Esophagus muscularis mucosa (tissue), 4 donors: ENCODE measurements around the gene PLEKHA7. TPM values are rescaled to one million over a fixed set of nuclear protein-coding genes. Genes with fewer than 3 reads are reported as not detected.

Source experiments
- DNase-seq: peaks from one replicate; pipeline ENCODE4 v3.0.0-alpha.2; 2017; ENCODE audit errors: extremely low spot score
- H3K27ac ChIP-seq, 4 donors: fragments of 200-600 bp; sonication (generic); replicated peaks in 1 of 4; 1 replicate in 3 of 4; 2 replicates in 1 of 4; pipeline ENCODE4 v1.5.1; 2016 to 2019; ENCODE audit warnings: mild to moderate bottlenecking in 1 of 4
- H3K27me3 ChIP-seq, 4 donors: fragments of 200-600 bp; sonication (generic); one replicate each; pipeline versions ENCODE4 v1.5.1 to v1.6.0; 2016 to 2019
- H3K36me3 ChIP-seq, 4 donors: fragments of 200-600 bp; sonication (generic); one replicate each; pipeline ENCODE4 v1.5.1; 2016 to 2019
- H3K4me1 ChIP-seq, 4 donors: fragments of 200-600 bp; sonication (generic); one replicate each; pipeline ENCODE4 v1.5.1; 2016 to 2019
- H3K4me3 ChIP-seq, 4 donors: fragments of 200-600 bp; sonication (generic); 1 replicate in 2 of 4; 2 replicates in 2 of 4; pipeline ENCODE4 v1.5.1; 2016 to 2019; ENCODE audit warnings: mild to moderate bottlenecking in 4 of 4, moderate library complexity in 1 of 4
- H3K9me3 ChIP-seq, 4 donors: fragments of 200-600 bp; sonication (generic); 1 replicate in 3 of 4; 2 replicates in 1 of 4; pipeline ENCODE4 v1.5.1; 2016 to 2019
- EP300 ChIP-seq: sonication (generic); formaldehyde crosslinking; IDR thresholded peaks from one replicate; pipeline ENCODE4 v1.6.1; 2017; ENCODE audit warnings: antibody characterized with exemption
- POLR2A ChIP-seq: fragments of 450-650 bp; IDR thresholded peaks from one replicate; pipeline ENCODE4 v1.6.1; 2017; ENCODE audit warnings: antibody characterized with exemption, moderate library complexity, mild to moderate bottlenecking, low read depth
- POLR2AphosphoS5 ChIP-seq, 2 donors: sonication (generic); formaldehyde crosslinking; IDR thresholded peaks; one replicate each; pipeline ENCODE4 v1.6.1; 2017; ENCODE audit warnings: antibody characterized with exemption in 2 of 2
- WGBS: methylation state at CpG from one replicate; pipeline ENCODE4 v1.1.5; 2018; 5-methylcytosine and 5-hydroxymethylcytosine counted together
- intact Hi-C: fragments of 100-400 bp; cut with DNase I; formaldehyde crosslinking; loops from one replicate; pipeline ENCODE4 v1.15.1; 2023
- total RNA-seq, 4 donors: library from RNA; depleted of rRNA; stranded (reverse); fragments of >200 nt; gene quantifications; one replicate each; pipeline versions ENCODE4 v1.1.0 to v1.2.1, GENCODE V29; 2016
- TF ChIP-seq, protein P1 (sequence below), 3 experiments: fragments of 200-600 bp in 2 of 3; fragments of 450-650 bp in 1 of 3; sonication (generic) in 2 of 3; IDR thresholded peaks; one replicate each; pipeline ENCODE4 v1.5.1; 2017 to 2019; ENCODE audit warnings: antibody characterized with exemption in 3 of 3, mild to moderate bottlenecking in 2 of 3, moderate library complexity in 1 of 3

Gene PLEKHA7
- total RNA-seq, 4 donors from 2014 or later, result 5.8 to 9.1 (median 7.7) TPM

DNA sequence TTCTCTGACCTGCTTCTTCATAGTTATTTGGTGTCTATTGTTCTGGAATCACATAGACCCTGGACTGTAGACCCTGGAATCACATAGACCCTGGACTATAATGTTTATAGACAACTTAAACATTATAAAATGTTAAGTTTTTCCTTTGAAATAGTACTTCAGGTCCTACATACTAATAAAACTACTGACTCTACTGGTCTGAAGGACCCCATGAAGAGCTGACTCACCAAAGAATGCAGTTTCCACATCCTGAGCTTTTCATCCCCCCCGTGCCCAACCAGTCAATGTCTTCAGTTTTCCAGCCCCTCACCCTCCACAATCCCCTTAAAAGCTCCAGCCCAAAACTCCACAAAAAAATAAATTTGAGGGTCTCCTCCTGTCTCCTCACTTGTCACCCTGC lies 6.6 kb upstream of the PLEKHA7 start:
- H3K27me3 ChIP-seq, result no peaks in the 10 kb centered on the region
- H3K4me1 ChIP-seq, result no peaks in the 10 kb centered on the region
- H3K9me3 ChIP-seq, result no peaks in the 10 kb centered on the region
- no peak overlapping the region for H3K27ac ChIP-seq
- no peak for DNase-seq
- peaks cover 0 to 4% (median 0%) of the 10 kb centered on the region in 4 donors for H3K36me3 ChIP-seq
- no peak overlapping the region for H3K4me3 ChIP-seq
- 76% methylated on average over 1 of the region's 1 CpG for WGBS
- TF ChIP-seq, protein P1, sequence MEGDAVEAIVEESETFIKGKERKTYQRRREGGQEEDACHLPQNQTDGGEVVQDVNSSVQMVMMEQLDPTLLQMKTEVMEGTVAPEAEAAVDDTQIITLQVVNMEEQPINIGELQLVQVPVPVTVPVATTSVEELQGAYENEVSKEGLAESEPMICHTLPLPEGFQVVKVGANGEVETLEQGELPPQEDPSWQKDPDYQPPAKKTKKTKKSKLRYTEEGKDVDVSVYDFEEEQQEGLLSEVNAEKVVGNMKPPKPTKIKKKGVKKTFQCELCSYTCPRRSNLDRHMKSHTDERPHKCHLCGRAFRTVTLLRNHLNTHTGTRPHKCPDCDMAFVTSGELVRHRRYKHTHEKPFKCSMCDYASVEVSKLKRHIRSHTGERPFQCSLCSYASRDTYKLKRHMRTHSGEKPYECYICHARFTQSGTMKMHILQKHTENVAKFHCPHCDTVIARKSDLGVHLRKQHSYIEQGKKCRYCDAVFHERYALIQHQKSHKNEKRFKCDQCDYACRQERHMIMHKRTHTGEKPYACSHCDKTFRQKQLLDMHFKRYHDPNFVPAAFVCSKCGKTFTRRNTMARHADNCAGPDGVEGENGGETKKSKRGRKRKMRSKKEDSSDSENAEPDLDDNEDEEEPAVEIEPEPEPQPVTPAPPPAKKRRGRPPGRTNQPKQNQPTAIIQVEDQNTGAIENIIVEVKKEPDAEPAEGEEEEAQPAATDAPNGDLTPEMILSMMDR (IDR thresholded peaks at IDR 0.05), result no peak
- TF ChIP-seq EP300, result no peak
- no peak for TF ChIP-seq POLR2AphosphoS5 (IDR thresholded peaks at IDR 0.05)
- intact Hi-C loops, result no loop called here

DNA sequence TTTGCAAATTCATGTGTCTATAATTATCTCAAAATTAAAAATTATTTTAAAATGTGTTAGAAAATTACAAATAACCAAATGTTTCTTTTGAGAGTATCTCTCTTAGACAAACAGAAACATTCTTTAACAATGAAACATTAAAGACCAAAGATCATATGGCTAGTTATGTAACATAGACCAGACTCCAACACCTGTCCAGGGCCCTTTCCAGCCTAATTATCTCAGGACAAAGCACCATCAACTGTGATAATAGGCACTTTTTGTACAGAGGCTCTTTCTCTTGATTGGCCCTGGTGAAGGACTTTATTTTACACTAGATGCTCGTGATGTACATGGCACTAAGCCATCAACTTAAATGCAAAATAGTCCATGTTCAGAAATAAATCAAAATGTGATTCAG lies 5.0 kb upstream of the PLEKHA7 start:
- Histone ChIP-seq H3K4me3 (no peak overlapping the region), H3K27me3 (peaks cover 0 to 7% (median 0%) of the 10 kb centered on the region in 4 donors), H3K27ac (no peak overlapping the region), H3K4me1 (peaks cover 0 to 9% (median 8%) of the 10 kb centered on the region in 4 donors), H3K9me3 (no peaks in the 10 kb centered on the region), H3K36me3 (no peaks in the 10 kb centered on the region)
- no peak for DNase-seq
- WGBS, result 77% methylated on average over 1 of the region's 1 CpG
- intact Hi-C loops, result no loop called here
- TF ChIP-seq, protein P1 (IDR thresholded peaks at IDR 0.05), result no peak
- TF ChIP-seq POLR2AphosphoS5 (IDR thresholded peaks at IDR 0.05) (no peak), POLR2A (no peak), EP300 (no peak)

GRCh38 chr11:17015627-17016126 lies 1.5 kb upstream of the PLEKHA7 start:
- WGBS, result 89% methylated on average over 7 of the region's 16 CpGs
- TF ChIP-seq EP300 (no peak), POLR2A (no peak), POLR2AphosphoS5 (IDR thresholded peaks at IDR 0.05) (no peak)
- TF ChIP-seq, protein P1 (IDR thresholded peaks at IDR 0.05), result no peak
- intact Hi-C loops, result no loop called here
- Histone ChIP-seq H3K4me3 (no peak overlapping the region), H3K36me3 (no peaks in the 10 kb centered on the region), H3K4me1 (peaks cover 0 to 25% (median 22%) of the 10 kb centered on the region in 4 donors), H3K27ac (no peak overlapping the region), H3K9me3 (no peaks in the 10 kb centered on the region), H3K27me3 (peaks cover 0 to 18% (median 2%) of the 10 kb centered on the region in 4 donors)
- no peak for DNase-seq

- WGBS, result 18% methylated on average over 23 of the region's 25 CpGs
- no peak for DNase-seq
- Histone ChIP-seq H3K27me3 (peaks cover 0 to 18% (median 2%) of the 10 kb centered on the region in 4 donors), H3K36me3 (no peaks in the 10 kb centered on the region), H3K4me3 (peak overlapping the region; percentile 76 to 88 (median 81)), H3K4me1 (peaks cover 0 to 25% (median 22%) of the 10 kb centered on the region in 4 donors), H3K9me3 (no peaks in the 10 kb centered on the region), H3K27ac (peak overlapping the region in 1 of 4 donors; percentile 46)
- TF ChIP-seq, protein P1 (IDR thresholded peaks at IDR 0.05), result peak in 1 of 3 experiments; percentile 42
- TF ChIP-seq POLR2AphosphoS5 (IDR thresholded peaks at IDR 0.05) (no peak), EP300 (no peak), POLR2A (no peak)
- intact Hi-C loops, result loop anchor here (5.0 kb wide), 1 partner anchor 68 kb away; no protein-coding TSS in a partner anchor
These were observed 816 bp upstream of the PLEKHA7 start for GRCh38 chr11:17014833-17015626.
